Chondrocyte (in vitro differentiated cells): Measurements from ENCODE around the gene PA2G4. TPM values are rescaled to one million over a fixed set of nuclear protein-coding genes. Genes with fewer than 3 reads are reported as not detected.

Experiments used
- DNase-seq: peaks from one replicate; pipeline ENCODE4 v3.0.0; 2021; ENCODE audit warnings: mixed read lengths, low spot score
- H3K27ac Mint-ChIP-seq: one replicate; pipeline ENCODE4 v1.8.0; 2021; ENCODE audit warnings: mild to moderate bottlenecking, moderate library complexity, mixed read lengths; ENCODE audit not compliant: unreplicated experiment
- H3K27me3 Mint-ChIP-seq: 2 replicates; pipeline ENCODE4 v1.8.0; 2021; ENCODE audit warnings: low read depth, mixed read lengths
- H3K36me3 Mint-ChIP-seq: 2 replicates; pipeline ENCODE4 v1.8.0; 2021; ENCODE audit warnings: low read depth, mixed read lengths
- H3K4me1 Mint-ChIP-seq: 2 replicates; pipeline ENCODE4 v1.8.0; 2021; ENCODE audit warnings: low read depth, mild to moderate bottlenecking, mixed read lengths
- H3K4me3 Mint-ChIP-seq: one replicate; pipeline ENCODE4 v1.8.0; 2021; ENCODE audit warnings: mild to moderate bottlenecking, moderate library complexity, mixed read lengths; ENCODE audit not compliant: unreplicated experiment
- H3K9me3 Mint-ChIP-seq: 2 replicates; pipeline ENCODE4 v1.8.0; 2021; ENCODE audit warnings: low read depth, mixed read lengths
- CTCF ChIP-seq: fragments of 200-600 bp; sonication (generic); IDR thresholded peaks from 2 replicates; pipeline ENCODE4 v1.5.0; 2021; ENCODE audit warnings: antibody characterized with exemption, mild to moderate bottlenecking, moderate library complexity
- total RNA-seq: library from RNA; stranded (reverse); gene quantifications from 3 replicates; pipeline ENCODE4 v1.2.1, GENCODE V29; 2021

PA2G4 gene
- total RNA-seq, 1 donor from 2014 or later, result 65.1 TPM

- no peak for TF ChIP-seq CTCF
- DNase-seq, result no peak
- peak overlapping the region; percentile 99 for H3K4me3 Mint-ChIP-seq
- H3K36me3 Mint-ChIP-seq, result peaks cover 11% of the 10 kb centered on the region
- H3K27ac Mint-ChIP-seq, result peak overlapping the region; percentile 92
- no peaks in the 10 kb centered on the region for H3K27me3 Mint-ChIP-seq
- H3K4me1 Mint-ChIP-seq, result peaks cover 42% of the 10 kb centered on the region
- H3K9me3 Mint-ChIP-seq, result no peaks in the 10 kb centered on the region
These were observed 22.4 kb downstream of the PA2G4 start for GRCh38 chr12:56126732-56127239.

GRCh38 chr12:56127485-56127887 is 23.1 kb downstream of the PA2G4 start:
- H3K36me3 Mint-ChIP-seq, result peaks cover 18% of the 10 kb centered on the region
- H3K27me3 Mint-ChIP-seq, result no peaks in the 10 kb centered on the region
- no peaks in the 10 kb centered on the region for H3K9me3 Mint-ChIP-seq
- TF ChIP-seq CTCF, result no peak
- DNase-seq, result no peak
- H3K4me1 Mint-ChIP-seq, result peaks cover 42% of the 10 kb centered on the region
- H3K27ac Mint-ChIP-seq, result peak overlapping the region; percentile 92
- peak overlapping the region; percentile 99 for H3K4me3 Mint-ChIP-seq

- H3K4me3 Mint-ChIP-seq, result peak within 1 kb of the TSS; percentile 99
- peaks cover 19% of the 10 kb centered on the region for H3K36me3 Mint-ChIP-seq
- no peak for TF ChIP-seq CTCF
- DNase-seq, result peak; percentile 98
- H3K27me3 Mint-ChIP-seq, result no peaks in the 10 kb centered on the region
- H3K27ac Mint-ChIP-seq, result peak within 1 kb of the TSS; percentile 92
- H3K4me1 Mint-ChIP-seq, result peaks cover 42% of the 10 kb centered on the region
- H3K9me3 Mint-ChIP-seq, result no peaks in the 10 kb centered on the region
These were observed 23.7 kb downstream of the PA2G4 start, which contains the start of gene ESYT1 for GRCh38 chr12:56127888-56128669. TSS of gene ESYT1 (plus strand) at chr12:56128267. CDS start at chr12:56128320, 53 bp downstream.

- H3K27ac Mint-ChIP-seq, result peak overlapping the region; percentile 92
- no peaks in the 10 kb centered on the region for H3K9me3 Mint-ChIP-seq
- peaks cover 42% of the 10 kb centered on the region for H3K4me1 Mint-ChIP-seq
- H3K36me3 Mint-ChIP-seq, result peaks cover 23% of the 10 kb centered on the region
- H3K4me3 Mint-ChIP-seq, result peak overlapping the region; percentile 99
- TF ChIP-seq CTCF, result no peak
- H3K27me3 Mint-ChIP-seq, result no peaks in the 10 kb centered on the region
- DNase-seq, result no peak
These were observed 24.4 kb downstream of the PA2G4 start for GRCh38 chr12:56128670-56129205.

GRCh38 chr12:56129206-56129941 is 25.0 kb downstream of the PA2G4 start:
- Mint-ChIP-seq H3K9me3 (no peaks in the 10 kb centered on the region), H3K4me1 (peaks cover 42% of the 10 kb centered on the region), H3K27ac (peak overlapping the region; percentile 92), H3K36me3 (peaks cover 28% of the 10 kb centered on the region), H3K27me3 (no peaks in the 10 kb centered on the region), H3K4me3 (peak overlapping the region; percentile 99)
- no peak for TF ChIP-seq CTCF
- DNase-seq, result no peak
